ENCODE results near the gene SLC4A8. TPM values are rescaled to one million over a fixed set of nuclear protein-coding genes. Genes with fewer than 3 reads are reported as not detected.

Gene SLC4A8
- total and polyA plus RNA-seq, 12 donors = 3.0 to 27.0 (median 11.6) TPM

GRCh38 chr12:51442324-51442723 lies 17.7 kb downstream of the SLC4A8 start:
- TF ChIP-seq, protein P1, sequence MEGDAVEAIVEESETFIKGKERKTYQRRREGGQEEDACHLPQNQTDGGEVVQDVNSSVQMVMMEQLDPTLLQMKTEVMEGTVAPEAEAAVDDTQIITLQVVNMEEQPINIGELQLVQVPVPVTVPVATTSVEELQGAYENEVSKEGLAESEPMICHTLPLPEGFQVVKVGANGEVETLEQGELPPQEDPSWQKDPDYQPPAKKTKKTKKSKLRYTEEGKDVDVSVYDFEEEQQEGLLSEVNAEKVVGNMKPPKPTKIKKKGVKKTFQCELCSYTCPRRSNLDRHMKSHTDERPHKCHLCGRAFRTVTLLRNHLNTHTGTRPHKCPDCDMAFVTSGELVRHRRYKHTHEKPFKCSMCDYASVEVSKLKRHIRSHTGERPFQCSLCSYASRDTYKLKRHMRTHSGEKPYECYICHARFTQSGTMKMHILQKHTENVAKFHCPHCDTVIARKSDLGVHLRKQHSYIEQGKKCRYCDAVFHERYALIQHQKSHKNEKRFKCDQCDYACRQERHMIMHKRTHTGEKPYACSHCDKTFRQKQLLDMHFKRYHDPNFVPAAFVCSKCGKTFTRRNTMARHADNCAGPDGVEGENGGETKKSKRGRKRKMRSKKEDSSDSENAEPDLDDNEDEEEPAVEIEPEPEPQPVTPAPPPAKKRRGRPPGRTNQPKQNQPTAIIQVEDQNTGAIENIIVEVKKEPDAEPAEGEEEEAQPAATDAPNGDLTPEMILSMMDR (IDR thresholded peaks at IDR 0.05) = no peak
- no peak for TF ChIP-seq POLR2A (IDR thresholded peaks at IDR 0.05)
- intact Hi-C loops (cut with DNase I) = no loop called here
- H3K4me3 ChIP-seq = no peak overlapping the region
- H3K9me3 ChIP-seq (replicated peaks in 1 of 3) = no peaks in the 10 kb centered on the region
- H3K27me3 ChIP-seq = no peaks in the 10 kb centered on the region
- peak overlapping the region in 2 of 5 donors; percentile 9 to 70 for H3K27ac ChIP-seq
- no peak for DNase-seq
- H3K4me1 ChIP-seq (replicated peaks in 1 of 2) = no peaks in the 10 kb centered on the region
- 53 to 59% (median 55%) methylated on average over 4 of the region's 4 CpGs for WGBS, 4 donors
- no peaks in the 10 kb centered on the region for H3K36me3 ChIP-seq (replicated peaks in 1 of 2)

GRCh38 chr12:51443573-51443972 lies 18.9 kb downstream of the SLC4A8 start:
- no peak for DNase-seq
- H3K27ac ChIP-seq = no peak overlapping the region
- intact Hi-C loops (cut with DNase I) = no loop called here
- H3K27me3 ChIP-seq = no peaks in the 10 kb centered on the region
- TF ChIP-seq, protein P1 (IDR thresholded peaks at IDR 0.05) = no peak
- no peak for TF ChIP-seq POLR2A (IDR thresholded peaks at IDR 0.05)
- no peaks in the 10 kb centered on the region for H3K36me3 ChIP-seq (replicated peaks in 1 of 2)
- 83 to 86% (median 84%) methylated on average over 5 of the region's 5 CpGs for WGBS, 4 donors
- no peaks in the 10 kb centered on the region for H3K4me1 ChIP-seq (replicated peaks in 1 of 2)
- no peak overlapping the region for H3K4me3 ChIP-seq
- no peaks in the 10 kb centered on the region for H3K9me3 ChIP-seq (replicated peaks in 1 of 3)

GRCh38 chr12:51448618-51449256 lies 24.1 kb downstream of the SLC4A8 start:
- WGBS, 4 donors = 71 to 80% (median 77%) methylated on average over 3 of the region's 3 CpGs
- no peaks in the 10 kb centered on the region for H3K9me3 ChIP-seq (replicated peaks in 1 of 3)
- TF ChIP-seq, protein P1 (IDR thresholded peaks at IDR 0.05) = no peak
- TF ChIP-seq POLR2A (IDR thresholded peaks at IDR 0.05) = no peak
- no peak overlapping the region for H3K4me3 ChIP-seq
- intact Hi-C loops (cut with DNase I) = no loop called here
- H3K4me1 ChIP-seq (replicated peaks in 1 of 2) = peaks cover 15 to 25% of the 10 kb centered on the region in 2 donors
- no peak for DNase-seq
- no peaks in the 10 kb centered on the region for H3K27me3 ChIP-seq
- H3K36me3 ChIP-seq (replicated peaks in 1 of 2) = no peaks in the 10 kb centered on the region
- peak overlapping the region in 2 of 5 donors; percentile 17 to 78 for H3K27ac ChIP-seq

DNA sequence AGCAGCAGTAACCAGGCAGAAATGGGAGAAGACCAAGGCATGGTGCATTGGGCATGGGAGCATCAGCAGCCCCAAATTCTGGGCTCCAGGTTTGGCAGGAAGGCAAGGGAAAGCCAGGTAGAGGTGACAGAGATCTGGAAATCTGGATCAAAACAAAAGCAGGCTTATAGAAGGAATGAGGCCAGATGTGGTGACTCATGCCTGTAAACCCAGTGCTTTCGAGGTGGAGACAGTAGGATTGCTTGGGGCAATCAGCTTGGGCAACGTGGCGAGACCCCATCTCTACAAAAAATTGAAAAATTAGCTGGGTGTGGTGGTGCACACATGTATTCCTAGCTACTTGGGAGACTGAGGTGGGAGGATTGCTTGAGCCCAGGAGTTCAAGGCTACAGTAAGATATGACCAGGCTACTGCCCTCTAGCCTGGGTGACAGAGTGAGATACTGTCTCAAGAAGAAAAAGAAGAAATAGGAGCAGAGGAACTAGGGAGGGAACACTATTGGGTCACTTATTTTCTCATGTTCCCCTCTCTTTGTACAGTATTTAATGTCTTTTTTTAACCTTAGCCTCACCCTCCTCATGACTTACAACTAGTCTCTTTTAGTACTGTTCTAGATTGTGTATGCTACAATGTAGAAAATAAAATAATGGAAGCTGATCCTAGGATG lies 25.1 kb downstream of the SLC4A8 start:
- Histone ChIP-seq H3K4me1 (replicated peaks in 1 of 2) (peaks cover 15 to 25% of the 10 kb centered on the region in 2 donors), H3K4me3 (no peak overlapping the region), H3K9me3 (replicated peaks in 1 of 3) (no peaks in the 10 kb centered on the region), H3K27me3 (no peaks in the 10 kb centered on the region), H3K27ac (peak overlapping the region; percentile 0 to 78 (median 29)), H3K36me3 (replicated peaks in 1 of 2) (no peaks in the 10 kb centered on the region)
- TF ChIP-seq, protein P1 (IDR thresholded peaks at IDR 0.05) = no peak
- TF ChIP-seq POLR2A (IDR thresholded peaks at IDR 0.05) = no peak
- intact Hi-C loops (cut with DNase I) = no loop called here
- DNase-seq = peak in 3 of 7 donors; percentile 21 to 45 (median 25)
- 35 to 58% (median 53%) methylated on average over 3 of the region's 3 CpGs for WGBS, 4 donors

Measured in adrenal gland (tissue), 12 donors.